Ovary (tissue), 10 donors: ENCODE results near the gene MDGA2. TPM values are rescaled to one million over a fixed set of nuclear protein-coding genes. Genes with fewer than 3 reads are reported as not detected.

Experiments
- DNase-seq, 5 donors: peaks; one replicate each; pipeline ENCODE4 v3.0.0-alpha.2; 2019 to 2020
- H3K27ac ChIP-seq, 2 donors: fragments of 200-600 bp; one replicate each; pipeline versions ENCODE4 v1.5.1 to v1.8.0; 2019 to 2022
- H3K27me3 ChIP-seq: fragments of 200-600 bp; one replicate; pipeline ENCODE4 v1.8.0; 2022
- H3K36me3 ChIP-seq: fragments of 200-600 bp; sonication (generic); one replicate; pipeline ENCODE4 v1.5.1; 2019
- H3K4me1 ChIP-seq: one replicate; pipeline ENCODE4 v1.8.1; 2013; ENCODE audit warnings: mild to moderate bottlenecking, moderate library complexity; ENCODE audit not compliant: insufficient read depth
- H3K4me3 ChIP-seq: fragments of 200-600 bp; sonication (generic); one replicate; pipeline ENCODE4 v1.5.1; 2017
- H3K9me3 ChIP-seq, 2 donors: fragments of 200-600 bp in 1 of 2; sonication (generic) in 1 of 2; one replicate each; pipeline versions ENCODE4 v1.5.1 to v1.8.1; 2013 to 2019; ENCODE audit warnings: mild to moderate bottlenecking in 1 of 2, moderate library complexity in 1 of 2
- CTCF ChIP-seq, 3 donors: fragments of 450-650 bp in 2 of 3; fragments of 200-600 bp in 1 of 3; IDR thresholded peaks; one replicate each; pipeline versions ENCODE4 v1.5.1 to v1.8.0; 2016 to 2022; ENCODE audit warnings: antibody characterized with exemption in 3 of 3, mild to moderate bottlenecking in 1 of 3
- EP300 ChIP-seq: sonication (generic); formaldehyde crosslinking; IDR thresholded peaks from one replicate; pipeline ENCODE4 v1.6.1; 2017; ENCODE audit warnings: antibody characterized with exemption
- POLR2A ChIP-seq: fragments of 450-650 bp; IDR thresholded peaks from one replicate; pipeline ENCODE4 v1.6.1; 2017; ENCODE audit warnings: antibody characterized with exemption, mild to moderate bottlenecking, moderate library complexity
- WGBS, 3 donors: extraction: QIAGEN DNeasy Blood & Tissue Kit in 1 of 3; methylation state at CpG; one replicate each; pipeline versions ENCODE4 v1.1.5 to v1.1.7; 2013 to 2017; 5-methylcytosine and 5-hydroxymethylcytosine counted together
- intact Hi-C, 4 donors: fragments of 100-400 bp; cut with DNase I; formaldehyde crosslinking; loops; one replicate each; pipeline versions ENCODE4 v1.11.0 to v1.15.1; 2022 to 2023
- long read RNA-seq, 3 donors: library from polyadenylated mRNA in 2 of 3; unstranded in 2 of 3; transcript quantifications; one replicate each; pipeline ENCODE4 v2.0.0 and lab custom pipeline, GENCODE V29; 2021 to 2026
- polyA plus RNA-seq, 2 donors: library from polyadenylated mRNA; stranded (reverse); fragments of 200-250 nt in 1 of 2; fragments of 350-450 nt in 1 of 2; fragmentation: Illumina TruSeq in 1 of 2; extraction: RNeasy Lipid Tissue Mini Kit (QIAGEN cat#74804) in 1 of 2; gene quantifications; one replicate each; pipeline ENCODE4 v1.2.3, GENCODE V29; 2013 to 2014
- total RNA-seq, 7 donors: library from RNA; depleted of rRNA in 2 of 7; stranded (reverse); fragments of >200 nt in 2 of 7; fragmentation: NEBNext Ultra II Directional in 3 of 7; extraction: Animal tissue kit (Norgen Biotek cat#: 25700) in 3 of 7; gene quantifications; one replicate each; pipeline versions ENCODE4 v1.1.0 to v1.2.4, GENCODE V29; 2016 to 2023
- donor health status: DM: no; HTN: no; CAD: no; lungs with moderate emphysema.
- donor health status: DM: no; HTN: no; CAD: no.
- donor health status: Bipolar disorder and iron deficiency.
- donor health status: DM: yes; HTN: yes; CAD: no.
- donor health status: DM: no; HTN: no; CAD: no.
- donor health status: DM: yes; HTN: yes; CAD: no.

The MDGA2 gene
- total RNA-seq (under 1 TPM in 2 of 7 donors, not detected in 5; 0.24 to 0.26 TPM), polyA plus RNA-seq (under 1 TPM; 0.04 to 0.12 TPM)
- long read RNA-seq, donor 1: 0 reads
- long read RNA-seq, donor 2: 0 reads
- long read RNA-seq, donor 3: 0 reads

DNA sequence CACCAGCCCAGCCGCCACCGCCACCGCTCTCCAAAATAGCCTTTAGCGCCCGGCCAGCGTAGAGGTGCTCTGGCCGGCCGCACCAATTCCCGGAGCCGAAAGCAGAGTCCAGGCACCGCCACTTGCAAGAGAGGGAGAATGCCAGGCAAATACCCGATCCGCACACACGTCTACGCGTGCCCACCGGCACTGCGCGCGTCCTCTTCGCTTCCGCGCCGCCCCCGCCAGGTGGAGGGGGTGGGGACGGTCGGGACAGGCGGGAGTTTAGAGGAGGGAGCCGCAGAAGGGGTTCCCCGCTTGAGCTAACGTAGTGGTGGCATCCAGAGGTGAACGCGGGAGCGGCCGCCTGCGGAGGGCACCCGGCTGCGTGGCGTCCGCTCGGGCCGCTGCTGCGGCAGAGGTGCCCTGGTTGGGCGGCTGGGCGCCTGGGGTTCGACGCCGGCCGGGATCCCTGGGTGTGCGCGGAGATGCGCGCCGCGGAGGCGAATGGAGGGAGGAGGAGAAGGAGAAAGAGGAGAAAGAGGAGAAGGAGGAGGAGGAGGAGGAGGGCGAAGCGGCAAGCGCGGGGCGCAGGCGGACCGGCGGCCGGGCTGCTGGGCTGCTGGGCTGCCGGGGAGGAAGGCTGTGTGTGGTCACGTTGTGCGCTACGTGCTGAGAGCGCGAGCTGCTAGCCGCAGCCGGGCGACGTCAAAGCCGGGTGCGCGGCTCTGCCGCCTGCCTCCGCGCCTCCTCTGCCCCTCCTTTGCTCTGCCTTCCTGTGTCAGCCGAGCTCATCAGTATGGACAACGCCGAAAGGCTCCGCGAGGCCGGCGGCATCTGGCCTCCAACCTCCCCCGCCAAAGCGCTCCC is at the start of gene MDGA2:
MDGA2 (minus strand) TSS at position 140 of the 849 bp plus-strand sequence.
- Histone ChIP-seq H3K4me1 (peaks cover 3% of the 10 kb centered on the region), H3K36me3 (no peaks in the 10 kb centered on the region), H3K9me3 (no peaks in the 10 kb centered on the region), H3K27ac (no peak within 1 kb of the TSS), H3K4me3 (no peak within 1 kb of the TSS), H3K27me3 (no peaks in the 10 kb centered on the region)
- 1% methylated on average over 78 to 90 of the region's 90 CpGs for WGBS, 3 donors
- TF ChIP-seq EP300: no peak
- TF ChIP-seq CTCF (IDR thresholded peaks at IDR 0.05): no peak
- no peak for TF ChIP-seq POLR2A
- intact Hi-C loops: no loop called here
- DNase-seq: peak in 1 of 5 donors; percentile 18

GRCh38 chr14:47722929-47723693 is 47.7 kb upstream of the MDGA2 start:
- no peak for DNase-seq
- H3K9me3 ChIP-seq: no peaks in the 10 kb centered on the region
- no peak overlapping the region for H3K27ac ChIP-seq
- WGBS, 3 donors: 83 to 91% (median 84%) methylated on average over 2 of the region's 2 CpGs
- no peaks in the 10 kb centered on the region for H3K27me3 ChIP-seq
- H3K36me3 ChIP-seq: no peaks in the 10 kb centered on the region
- TF ChIP-seq POLR2A (no peak), CTCF (IDR thresholded peaks at IDR 0.05) (no peak), EP300 (no peak)
- no peaks in the 10 kb centered on the region for H3K4me1 ChIP-seq
- H3K4me3 ChIP-seq: no peak overlapping the region
- intact Hi-C loops: no loop called here

DNA sequence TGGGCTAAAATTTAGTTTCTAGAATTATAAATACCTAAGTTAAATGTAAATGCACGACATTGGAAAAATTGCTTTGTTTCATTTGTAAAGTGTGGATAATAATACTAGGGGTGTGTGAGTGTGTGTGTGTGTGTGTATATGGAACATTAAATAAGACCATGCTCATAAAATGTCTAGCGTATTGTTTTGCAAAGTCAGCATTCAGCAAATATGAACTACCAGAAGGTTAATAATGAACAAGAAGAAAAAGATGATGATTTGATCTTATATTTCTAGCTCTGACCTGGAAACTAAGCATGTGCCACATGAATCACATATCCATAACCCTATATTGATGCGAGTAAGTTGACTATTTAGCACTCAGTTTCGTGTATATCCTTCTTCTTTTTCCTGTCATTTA is 44.9 kb upstream of the MDGA2 start:
- no peaks in the 10 kb centered on the region for H3K9me3 ChIP-seq
- intact Hi-C loops: no loop called here
- no peak for DNase-seq
- no peak overlapping the region for H3K27ac ChIP-seq
- TF ChIP-seq POLR2A (no peak), EP300 (no peak), CTCF (IDR thresholded peaks at IDR 0.05) (no peak)
- 86 to 90% (median 86%) methylated on average over 4 of the region's 4 CpGs for WGBS, 3 donors
- H3K4me3 ChIP-seq: no peak overlapping the region
- H3K36me3 ChIP-seq: no peaks in the 10 kb centered on the region
- no peaks in the 10 kb centered on the region for H3K27me3 ChIP-seq
- H3K4me1 ChIP-seq: no peaks in the 10 kb centered on the region

- no peak for TF ChIP-seq EP300
- no peak for TF ChIP-seq POLR2A
- TF ChIP-seq CTCF (IDR thresholded peaks at IDR 0.05): no peak
- 88 to 91% (median 89%) methylated on average over 3 of the region's 3 CpGs for WGBS, 3 donors
- DNase-seq: no peak
- no peaks in the 10 kb centered on the region for H3K9me3 ChIP-seq
- H3K27ac ChIP-seq: no peak overlapping the region
- no peaks in the 10 kb centered on the region for H3K36me3 ChIP-seq
- H3K4me3 ChIP-seq: no peak overlapping the region
- H3K27me3 ChIP-seq: no peaks in the 10 kb centered on the region
- no peaks in the 10 kb centered on the region for H3K4me1 ChIP-seq
- intact Hi-C loops: no loop called here
Measured at GRCh38 chr14:47715330-47715729, 39.9 kb upstream of the MDGA2 start.
